HEK293T (cell line): ENCODE measurements around the gene CCDC171.

Experiments used
- CTCF ChIA-PET: fragments of 350-600 bp; formaldehyde crosslinking; extraction: SDS; loops from one replicate; lab custom pipeline; 2021; ENCODE audit warnings: antibody characterized with exemption, inconsistent platforms; lab: Yijun Ruan, JAX
- POLR2A ChIA-PET: fragments of 350-600 bp; formaldehyde crosslinking; extraction: SDS; loops from one replicate; lab custom pipeline; 2020; ENCODE audit warnings: antibody characterized with exemption, inconsistent platforms; lab: Yijun Ruan, JAX
- DNase-seq: peaks from one replicate; pipeline ENCODE4 v3.0.0; 2012; ENCODE audit warnings: mixed read lengths; ENCODE audit errors: extremely low spot score
- ARNT ChIP-seq: fragments of 450-650 bp; IDR thresholded peaks from 2 replicates; pipeline ENCODE4 v1.6.1; 2017; ENCODE audit warnings: mild to moderate bottlenecking
- BHLHE40 ChIP-seq: fragments of 450-650 bp; IDR thresholded peaks from 2 replicates; pipeline ENCODE4 v1.6.1; 2016; ENCODE audit warnings: mild to moderate bottlenecking, moderate library complexity, borderline replicate concordance
- CTBP1 ChIP-seq: fragments of 450-650 bp; IDR thresholded peaks from 2 replicates; pipeline ENCODE4 v1.6.1; 2016; ENCODE audit warnings: borderline replicate concordance
- ELF4 ChIP-seq: fragments of 450-650 bp; IDR thresholded peaks from 2 replicates; pipeline ENCODE4 v1.6.1; 2017; ENCODE audit warnings: antibody characterized with exemption
- FOXA1 ChIP-seq: fragments of 450-650 bp; IDR thresholded peaks from 2 replicates; pipeline ENCODE4 v1.6.1; 2016; ENCODE audit warnings: mild to moderate bottlenecking
- FOXK2 ChIP-seq: fragments of 450-650 bp; IDR thresholded peaks from 2 replicates; pipeline ENCODE4 v1.6.1; 2016; ENCODE audit warnings: mild to moderate bottlenecking
- FOXM1 ChIP-seq: fragments of 450-650 bp; IDR thresholded peaks from 2 replicates; pipeline ENCODE4 v1.6.1; 2017; ENCODE audit warnings: mild to moderate bottlenecking, borderline replicate concordance
- HDGF ChIP-seq: fragments of 450-650 bp; IDR thresholded peaks from 2 replicates; pipeline ENCODE4 v1.6.1; 2017; ENCODE audit warnings: antibody characterized with exemption, borderline replicate concordance
- L3MBTL2 ChIP-seq: fragments of 450-650 bp; conservative IDR thresholded peaks from 2 replicates; pipeline ENCODE4 v1.6.1; 2016; ENCODE audit warnings: mild to moderate bottlenecking
- LEF1 ChIP-seq: fragments of 450-650 bp; IDR thresholded peaks from 2 replicates; pipeline ENCODE4 v1.6.1; 2017; ENCODE audit warnings: mild to moderate bottlenecking, borderline replicate concordance
- NFRKB ChIP-seq: fragments of 450-650 bp; IDR thresholded peaks from 2 replicates; pipeline ENCODE4 v1.6.1; 2016; ENCODE audit warnings: mild to moderate bottlenecking, moderate library complexity
- PKNOX1 ChIP-seq: fragments of 450-650 bp; IDR thresholded peaks from 2 replicates; pipeline ENCODE4 v1.6.1; 2016
- SP1 ChIP-seq: fragments of 450-650 bp; IDR thresholded peaks from 2 replicates; pipeline ENCODE4 v1.6.1; 2017
- SUZ12 ChIP-seq: fragments of 450-650 bp; IDR thresholded peaks from 2 replicates; pipeline ENCODE4 v1.6.1; 2016; ENCODE audit warnings: mild to moderate bottlenecking
- TARDBP ChIP-seq: fragments of 450-650 bp; IDR thresholded peaks from 2 replicates; pipeline ENCODE4 v1.6.1; 2016
- ZNF384 ChIP-seq: fragments of 450-650 bp; IDR thresholded peaks from 2 replicates; pipeline ENCODE4 v1.6.1; 2016

The CCDC171 gene

DNA sequence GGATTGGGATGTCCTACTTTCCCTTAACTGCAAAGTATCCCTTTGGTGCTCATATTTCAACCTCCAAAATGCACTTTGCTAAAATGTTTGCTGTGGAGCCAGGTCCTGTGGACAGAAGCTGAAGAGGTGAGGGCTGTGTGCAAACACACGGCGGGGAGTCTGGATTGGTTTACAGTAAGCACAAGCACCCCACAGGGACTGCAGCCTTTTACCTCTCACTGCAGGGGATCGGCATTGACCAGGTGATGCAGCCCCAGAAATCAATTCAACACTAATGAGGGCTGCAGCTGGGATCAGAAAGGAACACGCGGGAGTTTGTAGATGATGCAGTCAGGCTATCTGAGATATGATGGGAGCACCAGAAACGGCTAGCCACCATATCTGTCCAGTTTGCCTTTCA is 450.9 kb downstream of the CCDC171 start:
- TF ChIP-seq SUZ12 (no peak), PKNOX1 (no peak), FOXA1 (no peak), SP1 (no peak), BHLHE40 (no peak), TARDBP (no peak), L3MBTL2 (no peak), LEF1 (no peak), FOXK2 (no peak), ARNT (no peak), CTBP1 (no peak), ZNF384 (no peak), ELF4 (no peak), HDGF (no peak), FOXM1 (no peak), NFRKB (no peak)
- no peak for DNase-seq
- POLR2A ChIA-PET: no interaction called here
- CTCF ChIA-PET: no interaction called here

GRCh38 chr9:16004613-16005012 is 451.8 kb downstream of the CCDC171 start:
- TF ChIP-seq SP1: no peak
- no peak for TF ChIP-seq L3MBTL2
- no peak for TF ChIP-seq FOXA1
- TF ChIP-seq ARNT: no peak
- no peak for TF ChIP-seq CTBP1
- TF ChIP-seq TARDBP: no peak
- no peak for TF ChIP-seq FOXK2
- no peak for TF ChIP-seq HDGF
- TF ChIP-seq ZNF384: no peak
- TF ChIP-seq BHLHE40: no peak
- no peak for TF ChIP-seq FOXM1
- TF ChIP-seq PKNOX1: no peak
- no peak for TF ChIP-seq SUZ12
- TF ChIP-seq NFRKB: no peak
- TF ChIP-seq ELF4: no peak
- TF ChIP-seq LEF1: no peak
- CTCF ChIA-PET: no interaction called here
- no peak for DNase-seq
- POLR2A ChIA-PET: no interaction called here

GRCh38 chr9:16010221-16010620 is 457.4 kb downstream of the CCDC171 start:
- TF ChIP-seq CTBP1 (no peak), ZNF384 (no peak), FOXM1 (no peak), FOXK2 (no peak)
- CTCF ChIA-PET: no interaction called here
- POLR2A ChIA-PET: no interaction called here
- no peak for DNase-seq

- DNase-seq: no peak
- TF ChIP-seq SP1 (no peak), FOXK2 (no peak), LEF1 (no peak), L3MBTL2 (no peak)
- ChIA-PET POLR2A (no interaction called here), CTCF (no interaction called here)
Measured at GRCh38 chr9:16012621-16013020, 459.8 kb downstream of the CCDC171 start.

- ChIA-PET POLR2A (no interaction called here), CTCF (no interaction called here)
- no peak for TF ChIP-seq LEF1
- TF ChIP-seq NFRKB: no peak
- no peak for TF ChIP-seq TARDBP
- TF ChIP-seq ZNF384: no peak
- TF ChIP-seq ARNT: no peak
- TF ChIP-seq BHLHE40: no peak
- no peak for TF ChIP-seq HDGF
- TF ChIP-seq SUZ12: no peak
- TF ChIP-seq CTBP1: no peak
- no peak for TF ChIP-seq FOXA1
- TF ChIP-seq PKNOX1: no peak
- TF ChIP-seq FOXM1: no peak
- TF ChIP-seq ELF4: no peak
- no peak for TF ChIP-seq FOXK2
- no peak for DNase-seq
Measured at GRCh38 chr9:16013366-16013765, 460.5 kb downstream of the CCDC171 start.

- TF ChIP-seq FOXM1 (no peak), SP1 (no peak), L3MBTL2 (no peak), HDGF (no peak), ARNT (no peak), CTBP1 (no peak), FOXA1 (no peak), BHLHE40 (no peak), PKNOX1 (no peak), TARDBP (no peak), FOXK2 (no peak)
- CTCF ChIA-PET: no interaction called here
- POLR2A ChIA-PET: no interaction called here
Measured at GRCh38 chr9:16013826-16014225, 461.0 kb downstream of the CCDC171 start.

More at GRCh38 chr9:16013826-16014225, 461.0 kb downstream of the CCDC171 start:
- DNase-seq: no peak
